NCI-H2227 (cell line): ENCODE results near the gene TRPM6.

ENCODE experiments used
- DNase-seq: peaks from one replicate; lab custom pipeline; 2025; ENCODE audit not compliant: unreplicated experiment; lab: John Stamatoyannopoulos, UW

TRPM6 gene

GRCh38 chr9:74726581-74726980, 161.1 kb downstream of the TRPM6 start:
- no peak for DNase-seq

- no peak for DNase-seq
These were observed 163.4 kb downstream of the TRPM6 start for GRCh38 chr9:74724317-74724716.

GRCh38 chr9:74721696-74722660, 165.7 kb downstream of the TRPM6 start:
- DNase-seq = no peak

- no peak for DNase-seq
These were observed 168.4 kb downstream of the TRPM6 start for GRCh38 chr9:74719306-74719705.

GRCh38 chr9:74718709-74719108, 169.0 kb downstream of the TRPM6 start:
- DNase-seq = no peak

- DNase-seq = no peak
These were observed 176.4 kb downstream of the TRPM6 start for GRCh38 chr9:74711341-74711740.

GRCh38 chr9:74697535-74697934, 190.2 kb downstream of the TRPM6 start:
- no peak for DNase-seq

GRCh38 chr9:74696520-74696919, 191.2 kb downstream of the TRPM6 start:
- no peak for DNase-seq

- DNase-seq = no peak
These were observed 196.7 kb downstream of the TRPM6 start for GRCh38 chr9:74691058-74691457.

GRCh38 chr9:74683322-74683721, 204.4 kb downstream of the TRPM6 start:
- no peak for DNase-seq

- no peak for DNase-seq
These were observed 205.8 kb downstream of the TRPM6 start for GRCh38 chr9:74681906-74682305.

GRCh38 chr9:74674077-74674476, 213.6 kb downstream of the TRPM6 start:
- no peak for DNase-seq
